ENCODE measurements around the gene CTNNA2.

Gene CTNNA2

GRCh38 chr2:79619442-79619841 lies 106.6 kb downstream of the CTNNA2 start:
- DNase-seq = no peak

GRCh38 chr2:79619976-79620375 lies 107.1 kb downstream of the CTNNA2 start:
- DNase-seq = no peak

- no peak for DNase-seq
Observed at GRCh38 chr2:79620679-79621078, 107.8 kb downstream of the CTNNA2 start.

DNA sequence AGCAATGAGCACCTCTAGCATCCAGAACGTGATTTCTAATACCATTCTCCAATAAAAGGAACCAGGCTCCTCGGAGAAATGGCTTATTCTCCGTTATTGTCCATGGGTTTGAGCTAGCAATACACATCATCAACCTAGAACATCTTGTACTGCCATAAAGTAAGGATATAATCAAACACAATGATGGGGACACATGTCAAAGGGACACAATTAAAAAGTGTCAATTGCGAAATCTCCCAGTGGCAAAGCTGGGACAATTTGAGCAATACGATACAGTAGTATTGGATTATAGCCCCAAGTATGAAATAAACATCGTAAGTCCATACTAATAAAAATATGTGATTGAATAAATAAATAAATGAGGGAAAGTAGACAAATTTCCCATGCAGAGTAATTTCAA lies 108.4 kb downstream of the CTNNA2 start:
- no peak for DNase-seq

GRCh38 chr2:79621755-79622154 lies 108.9 kb downstream of the CTNNA2 start:
- no peak for DNase-seq

DNA sequence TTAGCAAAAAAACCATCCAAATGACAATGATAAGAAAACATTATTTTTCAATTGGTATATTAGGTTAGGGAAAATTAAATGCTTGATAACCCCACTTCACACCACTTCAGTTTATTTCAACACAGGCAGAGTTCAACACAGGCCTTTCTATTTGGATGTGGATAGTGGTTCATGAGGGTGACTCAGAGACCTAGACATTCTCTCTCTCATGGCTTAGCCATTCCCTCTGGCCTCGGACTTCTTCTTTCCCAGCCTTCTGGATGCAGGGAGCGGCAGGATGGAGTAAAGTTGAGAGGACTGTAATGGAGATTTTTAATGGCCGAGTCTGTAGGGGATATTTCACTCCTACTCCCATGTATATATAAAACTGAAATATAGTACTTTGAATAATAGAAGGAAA lies 109.7 kb downstream of the CTNNA2 start:
- no peak for DNase-seq

DNA sequence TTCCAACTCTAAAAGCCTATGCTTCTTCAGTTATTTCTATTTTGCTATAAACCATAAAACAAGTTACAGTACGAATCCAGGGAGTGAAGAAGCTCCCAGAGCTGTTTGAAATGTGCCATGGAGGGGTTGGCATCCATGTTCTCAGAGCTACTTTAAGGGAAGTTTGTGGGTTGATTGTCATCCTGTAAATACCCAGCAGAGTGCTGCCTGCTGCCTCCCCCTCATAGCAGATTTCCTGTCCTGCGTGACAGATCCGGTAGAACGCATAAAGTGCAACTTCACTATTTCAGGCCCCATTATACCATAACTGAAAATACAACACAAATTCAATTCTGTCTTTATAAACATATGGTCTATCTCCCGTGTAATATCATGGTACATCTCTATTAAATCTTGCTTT lies 114.4 kb downstream of the CTNNA2 start:
- no peak for DNase-seq

DNA sequence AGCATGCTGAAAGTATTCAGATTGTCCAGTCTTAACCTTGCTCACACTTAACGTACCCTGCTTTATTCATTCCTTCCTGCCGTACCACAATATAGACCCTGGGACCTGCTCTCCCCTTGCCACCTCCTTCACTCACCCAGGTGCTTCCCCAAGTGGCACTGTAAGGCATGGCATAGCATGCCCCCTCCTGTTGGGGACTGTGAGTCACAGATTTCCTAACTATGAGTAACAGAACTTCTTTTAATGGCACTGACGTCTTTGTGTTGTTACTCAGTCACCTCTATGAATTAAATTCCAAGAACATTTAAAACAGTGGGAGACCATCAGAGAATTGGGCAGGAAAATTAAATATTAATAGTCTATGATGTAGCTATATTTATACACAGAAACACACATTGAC lies 117.2 kb downstream of the CTNNA2 start:
- DNase-seq = no peak

- no peak for DNase-seq
Observed at GRCh38 chr2:79630972-79631557, 118.2 kb downstream of the CTNNA2 start.

DNA sequence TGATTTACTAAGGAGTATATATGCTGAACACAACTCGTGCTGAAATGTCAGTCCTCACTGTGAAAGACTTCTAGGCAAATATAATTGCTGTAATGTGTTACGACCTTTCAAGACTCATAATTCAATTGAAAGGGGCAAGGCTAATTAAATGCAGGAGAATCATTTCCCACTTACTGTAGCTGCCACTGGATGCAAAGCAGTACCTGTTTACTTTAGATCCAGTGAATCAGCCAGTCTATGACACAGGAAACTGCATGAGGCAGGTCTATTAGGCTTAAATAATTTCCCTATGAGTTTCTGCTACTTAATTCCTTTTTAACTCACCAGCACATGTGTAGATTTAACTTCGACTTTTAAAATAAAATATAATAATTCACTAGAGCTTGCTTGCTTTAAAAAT lies 125.6 kb downstream of the CTNNA2 start:
- DNase-seq = no peak

- DNase-seq = no peak
Observed at GRCh38 chr2:79638954-79639353, 126.1 kb downstream of the CTNNA2 start.

GRCh38 chr2:79640001-79640400 lies 127.2 kb downstream of the CTNNA2 start:
- DNase-seq = no peak

- DNase-seq = no peak
Observed at GRCh38 chr2:79649531-79649930, 136.7 kb downstream of the CTNNA2 start.

DNA sequence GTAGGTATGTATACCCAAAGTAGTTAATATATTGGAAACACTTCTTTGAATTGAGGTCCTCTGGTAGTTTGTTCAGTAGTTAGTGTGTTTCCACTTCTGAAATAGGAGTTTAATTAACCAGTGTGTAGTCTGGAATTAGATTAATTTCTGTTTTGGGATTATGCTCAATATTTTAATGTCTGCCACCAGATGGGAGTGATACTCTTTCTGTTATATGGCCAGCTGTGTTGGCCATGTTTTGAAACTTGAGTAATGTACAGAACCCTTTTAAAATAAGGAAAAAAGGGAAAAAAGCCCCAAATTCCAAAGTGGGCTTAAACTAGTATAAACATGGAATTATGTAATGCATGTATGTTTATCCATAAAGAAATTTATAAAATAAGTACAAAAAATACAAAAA lies 147.7 kb downstream of the CTNNA2 start:
- DNase-seq = no peak

DNA sequence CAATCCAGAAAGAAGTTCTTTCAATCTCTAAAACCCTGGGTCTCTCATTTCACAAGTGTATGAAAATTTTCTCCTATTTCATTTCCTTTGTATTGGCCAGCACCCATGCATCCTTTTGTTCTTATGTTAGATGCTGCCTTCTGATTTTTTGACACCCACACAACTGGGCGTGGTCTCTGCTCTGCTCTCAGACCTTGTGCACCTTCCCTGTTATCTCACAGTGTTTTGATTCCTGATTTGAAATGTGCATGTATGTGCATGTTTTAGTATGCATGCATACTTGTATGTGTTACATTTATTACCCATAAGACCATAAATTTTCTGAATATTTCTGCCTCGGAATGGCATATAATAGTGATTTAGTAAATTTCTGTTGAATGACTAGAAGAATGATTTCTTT lies 152.2 kb downstream of the CTNNA2 start:
- DNase-seq = no peak

DNA sequence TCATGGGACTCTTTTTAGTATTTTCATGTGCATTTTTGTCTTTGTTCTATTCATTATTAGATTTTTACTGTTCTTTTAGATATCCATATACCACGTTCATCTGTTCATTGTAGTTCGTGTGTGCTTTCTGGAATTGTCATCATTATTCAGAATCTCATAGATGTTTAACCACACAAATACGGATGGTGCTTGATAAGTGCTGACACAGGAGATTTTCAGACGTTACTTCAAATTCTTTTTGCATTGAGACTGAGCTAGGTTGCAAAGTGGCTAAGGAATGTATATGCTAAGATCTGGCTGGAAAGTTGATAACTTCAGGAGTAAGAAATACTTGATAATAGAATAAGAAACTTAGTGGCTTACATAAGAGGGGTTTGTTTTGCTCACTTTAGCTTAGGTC lies 153.6 kb downstream of the CTNNA2 start:
- no peak for DNase-seq

- no peak for DNase-seq
Observed at GRCh38 chr2:79669714-79670113, 156.9 kb downstream of the CTNNA2 start.

DNA sequence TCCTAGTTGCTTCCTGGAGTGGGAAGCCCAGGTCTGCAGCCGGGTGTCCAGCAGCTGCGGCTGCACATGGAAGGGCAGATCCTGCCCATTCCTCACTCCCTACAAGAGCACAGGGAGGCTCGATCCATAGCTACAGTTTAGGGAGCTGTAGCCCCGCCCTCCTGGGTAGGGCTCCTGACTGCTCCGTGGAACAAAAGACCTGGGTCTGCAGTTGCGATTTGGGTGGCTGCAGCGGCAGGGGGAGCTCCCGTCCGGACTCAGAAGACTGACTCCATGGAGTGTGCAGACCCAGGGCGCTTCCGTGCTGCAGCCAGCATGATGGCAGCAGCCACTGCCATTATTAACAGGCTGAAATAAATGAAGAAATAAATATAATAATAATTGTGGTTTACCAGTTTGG lies 157.3 kb downstream of the CTNNA2 start:
- no peak for DNase-seq

DNA sequence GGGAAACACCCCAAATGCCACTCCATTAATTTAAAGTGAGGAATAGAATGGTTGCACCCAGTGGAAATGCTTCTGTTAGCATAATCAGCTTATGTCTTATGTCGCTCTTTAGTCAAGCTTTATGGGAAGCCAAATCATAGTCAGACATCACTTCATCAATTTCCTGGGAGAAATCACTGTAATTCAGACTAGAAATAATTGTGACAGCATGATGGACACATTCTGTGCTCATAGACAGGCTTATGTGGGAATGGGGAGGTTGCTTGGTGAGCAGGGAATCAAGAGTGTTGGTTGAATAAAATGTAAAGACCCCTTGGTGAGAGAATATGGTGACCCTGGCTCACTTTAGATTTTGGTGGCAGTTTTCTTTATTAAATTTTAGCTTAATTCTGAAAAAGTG lies 174.0 kb downstream of the CTNNA2 start:
- DNase-seq = no peak

- no peak for DNase-seq
Observed at GRCh38 chr2:79695248-79695647, 182.4 kb downstream of the CTNNA2 start.

DNA sequence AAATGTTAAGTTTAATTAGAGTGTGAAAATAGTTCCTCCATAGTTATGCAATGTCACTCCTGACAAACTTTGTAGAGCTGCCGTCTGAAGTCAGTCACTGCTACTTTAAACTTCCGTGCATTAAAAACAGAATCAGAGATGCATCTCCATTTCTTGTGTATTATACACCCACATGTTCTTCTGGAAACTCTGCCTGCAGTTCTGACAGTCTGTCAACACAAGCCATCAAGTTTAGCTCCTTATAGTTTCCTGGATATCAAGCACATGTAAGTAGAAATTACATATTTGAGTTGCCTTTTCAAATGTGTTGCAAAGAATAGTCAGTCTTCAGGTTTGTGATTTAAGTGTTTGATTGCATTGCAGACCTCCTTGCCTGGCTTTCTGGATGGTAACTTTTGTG lies 184.3 kb downstream of the CTNNA2 start:
- DNase-seq = no peak

DNA sequence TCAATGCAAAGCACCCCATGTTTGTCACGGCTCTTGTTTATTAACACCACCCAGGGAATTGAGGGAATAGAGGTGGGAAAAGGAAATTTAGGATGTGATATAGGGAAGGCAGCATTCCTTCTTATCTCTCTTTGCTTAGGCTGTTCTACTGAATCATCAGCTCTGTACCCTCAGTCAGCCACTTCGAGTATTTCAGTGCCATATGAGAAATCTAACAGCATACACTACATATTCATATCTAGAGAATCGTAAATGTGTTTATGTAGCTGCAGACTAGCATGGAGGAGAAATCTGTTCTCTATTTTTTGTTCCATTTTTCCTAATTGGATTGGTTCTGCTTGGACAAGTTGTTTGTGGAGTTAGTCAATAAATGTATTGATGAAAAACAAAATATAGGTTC lies 187.8 kb downstream of the CTNNA2 start:
- no peak for DNase-seq

- DNase-seq = no peak
Observed at GRCh38 chr2:79702905-79703304, 190.1 kb downstream of the CTNNA2 start.

- no peak for DNase-seq
Observed at GRCh38 chr2:79711098-79711497, 198.2 kb downstream of the CTNNA2 start.

DNA sequence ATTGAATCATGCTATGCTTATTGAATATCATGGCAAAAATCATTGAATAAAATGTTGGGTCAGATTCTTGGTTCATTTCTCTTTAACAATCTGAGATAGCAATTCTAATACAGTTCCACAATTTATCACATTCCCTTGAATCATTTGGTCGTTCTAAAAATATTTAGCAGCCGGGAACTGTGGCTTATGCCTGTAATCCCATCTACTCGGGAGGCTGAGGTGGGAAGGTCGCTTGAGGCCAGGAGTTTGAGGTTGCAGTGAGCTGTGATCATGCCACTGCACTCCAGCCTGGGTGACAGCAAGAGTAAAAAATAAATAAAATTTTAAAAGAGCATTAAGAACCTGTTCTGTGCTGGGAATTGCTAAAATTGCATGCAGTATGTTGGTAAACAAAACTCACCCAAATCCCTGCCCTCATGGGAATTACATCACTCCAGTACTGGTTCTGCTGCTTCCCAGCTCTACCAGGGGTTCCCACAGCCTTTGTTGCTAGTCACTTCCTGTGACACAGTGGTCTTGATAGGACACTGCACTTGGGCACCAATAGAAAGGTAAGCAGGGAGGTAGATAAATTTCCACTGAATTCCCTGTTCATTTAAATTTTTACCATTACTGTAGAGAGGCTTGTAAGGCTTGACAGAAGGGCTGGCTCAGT lies 200.4 kb downstream of the CTNNA2 start:
- DNase-seq = no peak

All from NK-92 treated with Interleukin-12 subunit alpha and Interleukin-12 subunit beta, amount 100 ng/mL, for 24 hours (cell line).